Suprapubic skin (tissue), 3 donors: ENCODE results near the gene CMC1.

Experiments
- CTCF ChIP-seq, 2 donors: fragments of 200-600 bp in 1 of 2; fragments of 450-650 bp in 1 of 2; sonication (generic) in 1 of 2; IDR thresholded peaks; one replicate each; pipeline ENCODE4 v1.5.1; 2016 to 2019; ENCODE audit warnings: antibody characterized with exemption in 2 of 2, mild to moderate bottlenecking in 1 of 2, moderate library complexity in 1 of 2
- POLR2A ChIP-seq, 2 donors: fragments of 450-650 bp; IDR thresholded peaks; one replicate each; pipeline ENCODE4 v1.6.1; 2017; ENCODE audit warnings: antibody characterized with exemption in 2 of 2, mild to moderate bottlenecking in 2 of 2, moderate library complexity in 2 of 2

GRCh38 chr3:28226020-28226419 lies 15.4 kb upstream of the CMC1 start:
- TF ChIP-seq CTCF (IDR thresholded peaks at IDR 0.05) (no peak), POLR2A (IDR thresholded peaks at IDR 0.05) (no peak)
